HUDEP-2 (cell line): ENCODE measurements around the gene DCAF5.

Experiments
- DNase-seq, 76 experiments: peaks; one replicate each; lab custom pipeline; 2025; ENCODE audit not compliant: unreplicated experiment in 76 of 76; lab: John Stamatoyannopoulos, UW

Gene DCAF5

DNA sequence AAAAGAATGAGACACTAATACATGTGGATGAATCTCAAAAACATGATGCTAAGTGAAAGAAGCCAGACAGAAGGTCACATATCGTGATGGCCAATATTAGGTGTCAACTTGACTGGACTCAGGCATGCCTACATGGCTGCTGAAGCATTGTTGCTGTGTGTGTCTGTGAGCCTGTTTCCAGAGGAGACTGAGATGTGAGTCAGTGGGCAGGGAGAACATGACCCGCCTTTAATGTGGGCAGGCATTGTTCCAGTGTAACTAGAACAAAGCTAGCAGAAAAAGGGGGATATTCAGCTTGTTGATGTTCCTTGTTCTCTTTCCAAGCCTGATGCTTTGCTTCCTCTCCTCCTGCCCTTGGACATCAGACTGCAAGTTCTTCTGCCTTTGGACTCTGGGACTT is 47.6 kb downstream of the DCAF5 start:
- DNase-seq, result no peak

DNA sequence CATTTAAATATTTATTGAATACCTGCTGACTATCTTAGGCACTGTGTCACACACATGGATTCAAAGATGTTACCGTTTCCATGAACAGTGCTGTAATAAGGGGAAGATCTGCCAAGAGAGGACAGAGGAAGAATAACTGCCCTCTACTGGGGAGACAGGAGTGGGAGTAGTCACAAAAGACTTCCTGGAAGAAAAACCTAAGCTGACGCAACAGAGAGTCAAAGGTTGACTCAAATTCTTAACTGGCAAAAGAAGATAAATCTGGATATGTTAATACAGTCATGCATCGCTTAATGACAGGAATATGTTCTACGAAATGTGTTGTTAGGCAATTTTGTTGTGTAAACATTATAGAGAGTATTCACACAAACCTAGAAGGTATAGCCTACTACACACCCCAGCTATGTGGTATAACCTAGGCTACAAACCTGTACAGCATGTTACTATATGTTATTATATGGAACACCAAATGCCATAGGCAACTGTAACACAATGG is 51.5 kb downstream of the DCAF5 start:
- DNase-seq, result peak in 12 of 76 experiments; percentile 4 to 52 (median 22)

DNA sequence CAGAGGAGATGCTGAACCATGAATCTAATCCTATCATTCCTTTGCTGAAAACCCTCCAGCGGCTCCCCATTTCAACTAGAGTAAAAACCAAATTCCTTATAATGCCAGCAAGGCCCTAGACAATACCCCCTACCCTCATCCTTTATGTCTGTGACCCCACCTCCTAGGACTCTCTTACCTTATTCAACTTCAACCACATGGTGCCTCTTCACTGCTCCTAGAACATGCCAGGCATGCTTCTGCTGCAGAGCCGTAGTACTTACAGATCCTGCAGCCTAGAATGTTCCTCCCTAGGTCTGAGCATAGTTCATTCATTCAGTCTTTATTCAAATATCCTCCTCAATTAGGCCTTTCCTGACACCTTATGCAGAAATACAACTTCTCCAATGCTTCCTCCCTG is 54.9 kb downstream of the DCAF5 start:
- DNase-seq, result no peak

DNA sequence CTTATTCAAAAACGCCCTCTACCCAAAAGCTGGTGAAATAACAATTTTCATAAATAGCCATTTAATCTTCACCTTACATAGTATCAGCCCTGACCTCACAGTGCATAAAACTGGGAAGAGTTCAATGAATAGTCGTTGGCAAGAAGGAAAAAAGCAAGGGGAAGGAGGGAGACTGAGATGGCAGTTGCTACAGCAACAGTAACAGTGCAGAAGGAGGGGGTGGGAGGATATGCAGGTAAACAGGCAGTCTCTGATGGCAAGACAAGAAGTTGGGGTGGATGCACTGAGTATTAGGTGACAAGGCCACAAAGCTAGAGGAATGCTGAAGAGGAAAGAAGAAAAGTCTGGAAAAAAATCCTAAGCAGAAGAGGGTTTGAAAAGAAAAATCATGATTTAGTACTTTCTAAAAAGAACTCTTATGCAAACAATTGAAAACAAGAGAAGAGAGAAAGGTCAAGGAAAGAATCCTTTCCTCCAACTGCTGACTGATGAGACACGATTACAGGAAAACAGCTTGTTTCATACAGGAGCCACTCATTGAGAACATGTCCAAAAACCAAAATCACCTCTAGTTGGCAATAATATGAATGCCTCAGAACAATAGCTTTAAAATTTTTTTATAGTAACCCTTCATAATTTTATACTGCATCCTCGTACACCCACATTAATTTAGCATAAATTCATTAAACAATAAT is 56.0 kb downstream of the DCAF5 start:
- DNase-seq, result no peak

DNA sequence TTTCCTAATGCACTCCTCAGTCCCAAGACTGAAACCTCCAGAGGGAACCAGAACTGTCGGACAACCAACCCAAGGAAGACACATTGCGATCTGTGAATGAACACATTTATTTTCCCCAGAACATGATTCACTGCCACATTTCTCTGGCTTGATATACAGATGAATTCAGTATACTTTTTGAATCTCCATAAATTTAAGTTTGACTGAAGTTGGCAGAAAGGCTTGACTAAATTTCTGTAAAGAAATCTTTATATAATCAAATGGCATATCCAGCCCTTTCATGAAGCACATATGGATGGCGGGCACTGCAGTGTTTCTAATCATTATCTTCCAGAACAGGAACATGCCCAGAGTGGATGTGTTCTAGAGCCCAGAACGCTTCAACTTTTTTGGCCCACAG is 56.7 kb downstream of the DCAF5 start:
- no peak for DNase-seq

DNA sequence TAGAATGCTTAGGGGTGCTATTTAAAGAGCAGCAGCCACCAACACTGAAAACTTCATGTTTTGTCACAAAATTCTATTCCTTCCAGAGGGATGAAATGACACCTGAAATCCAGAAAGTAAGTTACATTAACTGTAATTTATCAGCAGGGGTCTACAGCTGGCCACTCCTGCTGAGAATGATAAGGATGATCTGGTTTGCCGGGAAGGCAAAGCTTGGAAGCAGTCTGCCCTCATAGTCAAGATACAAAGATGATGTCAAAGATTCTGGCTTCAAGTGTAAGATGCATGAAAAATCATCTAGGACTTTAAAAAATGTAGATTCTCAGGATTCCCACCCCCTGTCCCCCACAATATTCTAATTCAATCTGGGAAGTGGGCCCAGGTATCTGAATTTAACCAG is 58.4 kb downstream of the DCAF5 start:
- DNase-seq, result no peak

DNA sequence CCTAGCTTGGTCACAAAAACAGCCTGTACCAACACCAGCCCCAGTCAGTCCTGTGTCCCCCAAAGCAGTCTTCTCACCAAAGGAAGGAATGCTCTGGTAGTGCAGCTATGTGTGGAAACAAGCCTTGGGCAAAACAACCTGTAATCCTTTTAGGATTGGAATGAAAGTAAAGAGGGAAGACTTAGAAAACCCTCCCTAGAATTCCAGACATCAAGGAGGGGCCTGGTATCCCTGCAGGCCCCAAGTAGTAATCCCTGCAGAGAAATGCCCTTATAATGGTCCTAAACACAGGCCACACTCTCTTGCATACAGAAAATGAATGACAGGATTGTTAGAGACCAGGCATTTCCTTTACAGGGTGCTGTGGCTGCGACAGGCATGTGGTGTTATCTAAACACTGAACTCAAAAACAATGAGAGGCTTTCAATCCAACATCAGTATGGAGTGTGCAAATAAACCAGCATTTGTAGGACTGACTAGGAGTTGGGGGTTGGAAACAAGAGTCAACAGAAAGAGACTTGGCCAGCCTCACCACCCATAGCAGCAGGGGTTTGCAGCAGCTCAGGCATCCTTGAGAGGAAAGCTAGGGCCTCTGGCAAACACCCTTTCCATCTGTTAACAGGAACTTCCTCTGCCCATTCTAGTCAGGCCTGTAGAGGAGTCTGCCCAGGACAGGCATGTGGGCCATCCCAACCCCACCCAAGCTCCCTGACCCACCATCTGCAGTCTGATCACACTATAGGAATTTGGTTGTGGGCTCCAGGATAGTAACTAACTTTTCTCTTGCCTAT is 59.1 kb downstream of the DCAF5 start:
- DNase-seq, result no peak

DNA sequence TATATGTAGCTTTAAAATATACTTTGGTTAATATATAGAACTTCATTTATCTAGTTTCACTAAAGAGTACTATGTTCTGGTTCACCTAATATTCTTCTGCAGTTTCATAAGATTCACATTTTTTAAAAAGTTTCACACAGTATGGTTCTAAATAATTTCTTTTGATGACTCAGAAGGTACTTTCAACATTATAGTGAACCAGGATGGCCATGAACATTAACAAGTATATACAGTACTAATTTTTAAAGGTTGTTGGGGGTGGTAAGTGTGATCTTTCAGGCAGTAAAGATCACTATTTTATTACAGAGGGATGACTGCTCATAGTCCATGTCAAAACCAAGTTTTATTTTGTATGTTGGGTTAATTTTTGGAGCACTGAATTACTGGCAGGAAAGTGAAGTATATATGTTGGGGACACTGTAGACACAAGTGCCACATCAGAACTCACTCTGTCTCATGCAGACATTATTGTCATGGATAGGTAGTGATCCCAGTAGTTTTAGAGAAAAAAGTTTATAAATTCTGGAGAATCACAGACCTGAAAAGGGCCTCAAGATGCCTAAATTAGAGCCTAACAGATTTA is 60.0 kb downstream of the DCAF5 start:
- DNase-seq, result no peak

DNA sequence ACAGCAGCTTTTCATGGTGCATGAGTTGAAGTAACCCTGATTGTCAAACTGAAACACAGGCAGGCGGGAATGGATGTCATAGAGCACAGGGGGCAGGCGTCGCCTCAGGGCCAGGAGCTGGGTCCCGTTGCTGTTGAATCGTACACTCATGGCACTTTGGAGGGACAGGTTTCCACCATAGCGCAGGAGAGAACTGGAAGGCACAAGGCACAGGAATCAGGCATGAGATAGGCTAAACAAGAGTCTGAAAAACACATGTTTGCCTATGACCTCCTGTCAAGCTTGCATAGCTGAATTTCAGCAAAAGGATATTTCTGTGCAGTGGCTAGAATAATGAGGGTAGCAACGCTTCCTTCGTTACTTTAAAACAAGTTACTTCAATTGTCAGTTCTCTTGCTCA is 61.2 kb downstream of the DCAF5 start:
- DNase-seq, result no peak

DNA sequence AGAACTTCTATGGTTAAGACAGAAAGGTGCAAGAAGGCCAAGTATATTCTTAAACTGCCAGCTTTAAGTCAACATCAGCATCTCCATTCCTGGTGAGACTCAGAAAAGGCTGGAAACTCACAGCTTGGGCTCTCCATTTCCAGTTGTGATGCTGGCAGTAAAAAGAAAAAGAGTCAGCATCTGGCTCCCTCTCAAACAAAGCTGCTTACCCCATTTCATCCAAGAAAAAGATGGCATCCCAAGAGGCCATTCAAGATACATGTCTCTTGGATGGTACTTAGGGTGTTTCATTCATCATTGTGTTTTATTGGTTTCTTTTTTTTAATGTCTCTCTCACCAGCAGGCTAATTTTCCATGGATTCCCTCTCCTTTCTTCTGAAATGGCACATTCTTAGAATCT is 61.9 kb downstream of the DCAF5 start:
- no peak for DNase-seq

DNA sequence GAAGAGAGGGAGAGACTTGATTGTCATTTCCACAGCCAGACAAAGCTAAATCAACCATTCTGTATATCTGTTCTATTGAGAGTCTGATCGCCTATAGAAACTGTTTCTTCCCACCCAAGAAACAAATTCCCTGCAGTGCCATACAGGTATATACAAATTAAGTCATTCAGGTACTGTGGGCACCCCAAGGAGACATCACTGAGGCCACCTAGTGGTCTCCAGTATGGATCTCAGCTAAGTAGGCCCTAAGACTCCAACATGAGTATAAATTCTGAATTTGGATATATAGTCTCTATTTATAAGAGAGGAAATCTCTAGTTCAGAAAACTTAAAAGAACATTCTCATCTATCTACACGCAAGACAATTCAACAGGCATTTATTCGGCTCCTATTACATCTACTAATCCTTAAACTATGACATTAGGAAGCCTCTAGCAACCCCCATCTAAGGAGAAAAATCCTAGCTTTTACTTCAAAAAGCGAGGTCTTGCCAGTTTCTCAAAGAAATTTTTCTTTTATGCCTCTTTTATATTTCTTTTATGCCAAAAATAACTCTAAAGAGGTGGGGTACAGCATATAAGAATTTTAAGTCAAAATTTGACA is 62.6 kb downstream of the DCAF5 start:
- peak in 3 of 76 experiments; percentile 4 to 8 (median 5) for DNase-seq

DNA sequence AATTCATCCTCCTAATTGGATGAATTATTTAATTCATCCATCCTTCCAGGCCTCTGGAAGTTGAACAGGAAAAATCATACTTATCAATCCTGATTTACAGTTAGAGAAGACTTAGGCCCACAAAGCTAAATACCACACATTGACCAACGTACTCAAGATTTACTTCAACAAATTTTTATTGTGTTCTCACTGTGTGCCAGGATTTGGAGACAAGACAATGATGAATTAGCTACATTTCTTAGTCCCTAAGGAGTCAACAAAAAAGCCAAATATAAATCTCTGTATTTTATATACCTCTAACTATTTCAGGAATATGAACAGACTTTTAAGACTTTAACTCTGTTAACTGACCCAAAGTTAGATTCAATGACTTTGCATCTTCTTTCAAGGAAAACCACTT is 63.9 kb downstream of the DCAF5 start:
- DNase-seq, result no peak

DNA sequence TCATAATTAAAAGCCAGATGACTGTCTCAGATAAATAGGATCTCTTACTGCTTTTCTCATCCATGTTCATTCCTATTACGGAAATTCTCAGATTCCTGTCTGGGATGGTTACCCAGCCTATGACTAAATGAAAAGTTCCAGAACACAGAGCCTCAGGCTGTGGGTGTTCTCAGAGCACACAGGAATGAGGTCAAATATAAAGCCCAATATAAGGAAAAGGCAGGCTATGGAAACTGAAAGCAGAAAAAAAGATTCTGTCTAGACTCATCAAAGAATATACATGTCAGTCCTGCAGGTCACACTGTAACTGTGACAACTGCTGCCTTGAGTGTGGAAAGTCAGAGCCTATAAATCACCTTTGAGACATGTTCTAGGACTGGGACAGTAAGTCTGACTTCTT is 64.3 kb downstream of the DCAF5 start:
- no peak for DNase-seq

DNA sequence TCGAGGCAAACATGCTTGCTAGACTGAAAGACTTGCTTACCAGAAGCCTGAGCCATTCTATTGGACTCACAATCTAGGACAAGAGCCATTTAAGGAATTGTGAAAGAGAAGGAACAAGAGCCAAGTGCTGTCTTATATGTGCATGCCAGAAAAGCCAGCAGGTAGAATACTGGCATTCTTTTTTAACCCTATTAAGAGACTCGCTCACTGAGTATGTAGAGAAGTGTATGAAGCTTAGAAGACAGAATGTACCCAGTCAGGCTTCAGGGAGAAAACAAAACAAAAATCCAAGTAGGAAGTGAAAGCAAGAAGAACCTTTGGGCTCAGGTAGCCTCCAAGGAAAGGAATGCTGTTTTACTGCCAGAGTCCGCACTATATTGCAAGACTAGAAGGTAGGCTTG is 65.9 kb downstream of the DCAF5 start:
- no peak for DNase-seq

DNA sequence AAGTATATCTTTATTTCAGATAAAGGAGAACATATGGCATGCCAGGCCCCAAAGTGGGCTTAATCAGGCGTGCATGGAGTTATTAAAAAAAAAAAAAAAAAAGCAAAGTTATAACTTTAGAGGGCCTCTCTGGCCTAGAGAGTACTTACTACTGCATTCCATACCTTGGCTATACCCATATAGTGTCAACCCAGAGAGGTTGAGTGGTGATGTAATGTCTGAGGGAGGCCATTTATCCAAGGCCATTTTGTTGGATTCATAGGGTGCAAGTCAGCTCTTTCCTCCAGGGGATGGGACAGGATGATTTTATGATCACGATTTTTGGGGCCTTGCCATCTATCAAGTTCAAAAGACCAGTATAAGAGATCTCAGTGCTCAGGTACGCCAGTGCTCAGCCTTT is 66.4 kb downstream of the DCAF5 start:
- no peak for DNase-seq

DNA sequence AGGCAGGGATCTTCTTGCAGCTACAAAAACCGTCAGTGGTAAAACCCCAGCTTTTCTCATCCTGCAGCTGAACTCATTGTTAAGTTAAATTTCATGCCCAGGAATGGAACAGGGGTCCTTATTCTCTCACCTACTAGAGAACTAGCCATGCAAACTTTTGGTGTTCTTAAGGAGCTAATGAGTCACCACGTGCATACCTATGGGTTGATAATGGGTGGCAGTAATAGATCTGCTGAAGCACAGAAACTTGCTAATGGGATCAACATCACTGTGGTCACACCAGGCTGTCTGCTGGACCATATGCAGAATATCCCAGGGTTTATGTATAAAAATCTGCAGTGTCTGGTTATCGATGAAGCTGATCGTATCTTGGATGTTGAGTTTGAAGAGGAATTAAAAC is 68.9 kb downstream of the DCAF5 start:
- no peak for DNase-seq

DNA sequence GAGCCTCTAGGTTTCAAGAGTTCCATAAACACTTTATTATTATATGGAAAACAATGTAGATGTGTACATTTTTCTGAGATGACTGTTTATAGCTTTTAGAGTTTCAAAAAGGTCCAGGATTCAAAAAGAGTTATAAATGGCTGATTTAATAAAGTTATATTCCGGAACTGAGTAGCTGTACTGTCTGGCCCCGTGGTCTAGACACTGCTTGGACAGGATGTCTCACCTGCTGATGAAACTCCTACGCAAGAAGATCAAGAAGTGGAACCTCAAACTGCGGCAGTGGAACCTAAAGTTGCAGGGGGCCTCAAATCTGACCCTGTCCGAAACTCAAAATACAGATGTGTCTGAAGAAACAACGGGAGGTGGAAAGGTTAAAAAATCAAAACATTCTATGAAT is 69.7 kb downstream of the DCAF5 start:
- DNase-seq, result no peak

DNA sequence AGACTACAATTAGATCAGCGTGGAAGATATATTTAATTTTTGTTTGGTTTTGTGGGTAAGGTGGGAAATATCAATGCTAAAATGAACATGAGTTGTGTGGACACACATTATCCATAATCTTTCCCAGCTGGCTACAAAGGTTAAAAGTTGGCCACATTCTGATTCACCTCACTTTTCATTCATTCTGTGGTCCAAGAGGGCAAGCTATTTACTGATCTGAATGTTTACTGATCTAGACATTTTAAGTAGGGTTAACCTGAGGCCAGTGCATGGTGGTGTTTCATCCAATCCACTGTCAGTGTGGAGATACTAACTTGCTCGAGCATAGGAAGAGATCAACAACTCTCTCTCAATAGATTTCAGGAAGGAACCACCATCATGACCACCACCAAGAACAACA is 71.6 kb downstream of the DCAF5 start:
- no peak for DNase-seq

DNA sequence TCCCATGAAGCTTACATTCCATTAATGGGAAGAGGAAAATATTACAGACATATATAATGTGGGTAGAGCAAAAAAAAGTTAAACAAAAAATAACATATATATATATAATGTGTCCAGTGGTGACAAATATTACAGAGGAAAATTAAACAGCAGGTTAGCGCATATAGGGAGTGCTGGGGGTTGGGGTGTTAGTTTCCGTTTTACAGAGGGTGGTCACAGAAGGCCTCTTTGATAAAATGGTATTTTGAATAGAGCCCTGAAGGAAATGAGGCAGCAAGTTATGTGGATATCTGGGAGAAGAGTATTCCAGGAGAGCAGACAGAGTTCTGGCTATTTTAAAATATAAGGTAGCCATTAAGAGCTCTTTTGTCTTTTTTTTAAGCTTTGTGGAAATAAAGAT is 73.2 kb downstream of the DCAF5 start:
- DNase-seq, result no peak

DNA sequence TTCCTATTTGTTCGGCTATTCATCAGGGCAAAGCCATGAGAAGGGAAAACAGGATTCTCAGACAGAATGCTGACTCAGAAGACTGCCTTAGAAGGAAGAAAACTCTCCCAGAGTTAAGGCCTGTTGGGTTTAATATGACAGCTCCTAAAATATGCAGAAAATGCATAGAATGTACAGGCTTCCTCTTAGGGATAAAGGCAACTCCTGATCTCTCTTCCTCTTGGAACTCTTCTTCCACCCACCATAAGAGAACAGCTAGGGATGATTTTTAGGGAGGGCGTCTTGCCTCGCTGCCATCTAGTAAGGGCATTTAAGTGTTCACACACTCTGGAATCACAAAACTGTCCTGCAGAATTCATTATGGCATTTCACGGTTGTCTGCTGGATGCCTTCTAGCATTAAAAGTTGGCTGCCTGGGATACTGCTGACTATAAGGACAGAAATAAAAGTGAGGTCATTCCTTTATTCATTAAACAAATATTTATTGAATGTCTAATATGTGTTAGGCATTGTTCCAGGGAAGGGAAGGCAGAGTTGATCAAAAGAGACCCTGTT is 73.7 kb downstream of the DCAF5 start:
- DNase-seq, result no peak

DNA sequence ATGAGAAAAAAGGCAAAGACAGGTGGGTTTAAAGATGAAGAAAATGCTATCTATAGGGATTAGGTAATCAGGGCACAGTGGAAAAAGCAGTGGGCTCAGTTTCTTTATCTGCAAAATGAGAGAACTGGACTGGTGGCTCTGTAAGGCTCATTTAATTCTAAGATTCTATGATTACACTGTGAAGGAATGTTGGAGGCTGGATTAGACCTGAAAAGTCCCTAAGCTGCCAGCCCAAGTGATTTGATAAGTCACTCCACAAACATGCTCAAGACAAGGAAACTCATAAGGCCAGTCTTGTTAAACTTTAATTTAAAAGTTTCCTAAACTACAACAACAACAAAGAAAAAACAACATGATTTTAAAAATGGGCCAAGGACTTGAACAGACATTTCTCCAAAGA is 75.1 kb downstream of the DCAF5 start:
- no peak for DNase-seq
